Glomerular visceral epithelial cell (primary cell): ENCODE results near the gene PRDX1.
A peak's percentile ranks its signal among the peaks of the same experiment; 100 is the strongest.
"Not testable (repeated sequence)": the region's sequence is repeated elsewhere in the genome, so short reads cannot be mapped to it uniquely, and the experiment has no call there.

Experiments used
- DNase-seq: peaks from one replicate; pipeline ENCODE4 v3.0.0-alpha.2; 2016; ENCODE audit errors: extremely low spot score

PRDX1 gene

GRCh38 chr1:45503462-45504360, 18.0 kb downstream of the PRDX1 start:
- DNase-seq, result no peak

- no peak for DNase-seq
These were observed 20.2 kb downstream of the PRDX1 start for GRCh38 chr1:45501505-45501859.

GRCh38 chr1:45499415-45499769, 22.3 kb downstream of the PRDX1 start:
- no peak for DNase-seq

- no peak for DNase-seq
These were observed 23.4 kb downstream of the PRDX1 start for GRCh38 chr1:45498279-45498678.

- DNase-seq, result peak; percentile 55
These were observed 28.5 kb downstream of the PRDX1 start for GRCh38 chr1:45493116-45493697.

- DNase-seq, result no peak
These were observed 29.0 kb downstream of the PRDX1 start for GRCh38 chr1:45492691-45493090.

GRCh38 chr1:45491487-45492260, 30.0 kb downstream of the PRDX1 start:
- no peak for DNase-seq

- DNase-seq, result peak; percentile 100
These were observed 30.8 kb downstream of the PRDX1 start, which contains the start of gene TESK2 for GRCh38 chr1:45490626-45491486. Gene TESK2, minus strand, starts transcription at chr1:45491163. Its CDS starts 33,378 bp downstream, at chr1:45457785.

GRCh38 chr1:45490121-45490625, 31.5 kb downstream of the PRDX1 start:
- DNase-seq, result peak; percentile 32

GRCh38 chr1:45489379-45489778, 32.3 kb downstream of the PRDX1 start:
- not testable (repeated sequence) for DNase-seq

GRCh38 chr1:45488666-45489377, 32.9 kb downstream of the PRDX1 start:
- no peak for DNase-seq

GRCh38 chr1:45485949-45486348, 35.7 kb downstream of the PRDX1 start:
- no peak for DNase-seq

GRCh38 chr1:45479039-45479748, 42.5 kb downstream of the PRDX1 start:
- DNase-seq, result no peak

- no peak for DNase-seq
These were observed 43.4 kb downstream of the PRDX1 start for GRCh38 chr1:45478121-45478814.

GRCh38 chr1:45477646-45478045, 44.0 kb downstream of the PRDX1 start:
- no peak for DNase-seq

GRCh38 chr1:45474194-45474593, 47.5 kb downstream of the PRDX1 start:
- DNase-seq, result not testable (repeated sequence)

- no peak for DNase-seq
These were observed 48.4 kb downstream of the PRDX1 start for GRCh38 chr1:45473302-45473701.

- DNase-seq, result no peak
These were observed 51.3 kb downstream of the PRDX1 start for GRCh38 chr1:45470306-45470798.

- not testable (repeated sequence) for DNase-seq
These were observed 54.3 kb downstream of the PRDX1 start for GRCh38 chr1:45467353-45467752.
